ENCODE measurements around the gene ANO6.

Gene ANO6

GRCh38 chr12:45423931-45424330 lies 208.0 kb downstream of the ANO6 start:
- DNase-seq (ENCODE audit: low spot score), result no peak
- no peak for TF ChIP-seq CTCF (IDR thresholded peaks at IDR 0.05; ENCODE audit: extremely low read depth, insufficient read depth, missing control alignments)
- in situ Hi-C loops (cut with MboI; ENCODE audit: low pct_unique_long_range_greater_than_20kb, low sequenced_read_pairs, unreplicated experiment), result no loop called here

- in situ Hi-C loops (cut with MboI; ENCODE audit: low pct_unique_long_range_greater_than_20kb, low sequenced_read_pairs, unreplicated experiment), result no loop called here
- DNase-seq (ENCODE audit: low spot score), result no peak
- no peak for TF ChIP-seq CTCF (IDR thresholded peaks at IDR 0.05; ENCODE audit: extremely low read depth, insufficient read depth, missing control alignments)
Observed at GRCh38 chr12:45425426-45425825, 209.5 kb downstream of the ANO6 start.

GRCh38 chr12:45426294-45426693 lies 210.4 kb downstream of the ANO6 start:
- no peak for DNase-seq (ENCODE audit: low spot score)
- TF ChIP-seq CTCF (IDR thresholded peaks at IDR 0.05; ENCODE audit: extremely low read depth, insufficient read depth, missing control alignments), result no peak
- in situ Hi-C loops (cut with MboI; ENCODE audit: low pct_unique_long_range_greater_than_20kb, low sequenced_read_pairs, unreplicated experiment), result no loop called here

DNA sequence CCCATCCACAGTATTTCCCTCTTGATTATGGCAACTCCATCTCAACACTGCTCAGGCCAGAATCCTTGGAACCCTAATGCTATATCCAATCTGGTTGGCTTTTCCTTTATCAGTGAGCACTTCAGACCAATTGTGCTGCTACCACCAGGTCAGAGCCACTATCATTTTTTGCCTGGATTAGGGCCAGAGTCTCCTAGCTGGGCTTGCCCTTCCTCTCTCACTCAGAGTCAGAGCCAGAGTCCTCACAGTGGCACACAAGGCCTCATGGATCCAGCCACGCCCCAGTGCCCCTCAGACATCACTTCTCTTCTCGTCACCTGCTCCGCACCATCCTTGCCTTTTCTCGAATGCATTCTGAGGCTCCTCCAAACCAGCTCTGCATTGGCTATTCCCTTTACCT lies 211.1 kb downstream of the ANO6 start:
- in situ Hi-C loops (cut with MboI; ENCODE audit: low pct_unique_long_range_greater_than_20kb, low sequenced_read_pairs, unreplicated experiment), result no loop called here
- no peak for TF ChIP-seq CTCF (IDR thresholded peaks at IDR 0.05; ENCODE audit: extremely low read depth, insufficient read depth, missing control alignments)
- DNase-seq (ENCODE audit: low spot score), result no peak

DNA sequence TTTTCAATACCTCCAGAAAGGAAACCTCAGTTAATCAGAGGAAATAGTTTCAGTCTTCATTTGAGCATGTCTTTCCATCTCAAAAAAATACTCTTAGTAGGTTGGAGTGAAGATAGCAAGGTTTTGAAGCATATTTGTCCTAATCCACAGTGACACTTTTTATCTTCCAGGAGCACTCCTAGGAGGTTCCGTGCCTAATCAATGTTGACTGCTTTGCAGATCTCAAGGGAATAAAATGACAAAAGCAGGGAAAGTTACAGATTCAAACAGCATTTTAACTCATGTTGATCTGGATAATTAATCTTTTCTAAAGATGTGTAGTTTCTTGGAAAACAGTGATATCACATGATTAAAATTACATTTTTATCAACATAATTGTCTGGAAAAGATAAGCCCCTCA lies 213.9 kb downstream of the ANO6 start:
- in situ Hi-C loops (cut with MboI; ENCODE audit: low pct_unique_long_range_greater_than_20kb, low sequenced_read_pairs, unreplicated experiment), result no loop called here
- no peak for DNase-seq (ENCODE audit: low spot score)
- TF ChIP-seq CTCF (IDR thresholded peaks at IDR 0.05; ENCODE audit: extremely low read depth, insufficient read depth, missing control alignments), result no peak

DNA sequence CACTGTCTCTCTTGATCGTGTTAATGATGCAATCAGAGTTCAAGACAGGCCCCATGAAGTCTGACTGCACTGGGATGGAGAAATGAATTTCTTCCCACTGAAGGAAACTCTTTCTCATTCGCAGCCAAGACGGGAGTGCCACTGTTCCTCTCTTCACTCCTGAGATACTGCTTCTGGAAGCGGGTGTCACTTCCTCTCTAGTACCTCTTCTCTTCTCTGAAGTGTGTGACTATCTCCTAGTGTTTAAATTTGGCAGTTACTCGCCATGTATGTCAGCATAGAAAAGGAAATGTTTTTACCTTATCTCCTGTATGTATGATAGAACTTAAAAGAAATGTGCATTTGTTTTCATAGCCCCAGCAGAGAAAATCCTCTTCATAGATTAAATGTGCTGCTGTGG lies 215.2 kb downstream of the ANO6 start:
- TF ChIP-seq CTCF (IDR thresholded peaks at IDR 0.05; ENCODE audit: extremely low read depth, insufficient read depth, missing control alignments), result no peak
- no peak for DNase-seq (ENCODE audit: low spot score)
- in situ Hi-C loops (cut with MboI; ENCODE audit: low pct_unique_long_range_greater_than_20kb, low sequenced_read_pairs, unreplicated experiment), result no loop called here

- TF ChIP-seq CTCF (IDR thresholded peaks at IDR 0.05; ENCODE audit: extremely low read depth, insufficient read depth, missing control alignments), result no peak
- in situ Hi-C loops (cut with MboI; ENCODE audit: low pct_unique_long_range_greater_than_20kb, low sequenced_read_pairs, unreplicated experiment), result no loop called here
- DNase-seq (ENCODE audit: low spot score), result no peak
Observed at GRCh38 chr12:45432710-45433109, 216.8 kb downstream of the ANO6 start.

Measured in GM13977 (cell line).